Putamen (tissue), 1 donor: ENCODE results near the gene TRAM2.

Experiments
- DNase-seq: peaks from one replicate; pipeline ENCODE4 v3.0.0-alpha.2; 2016; ENCODE audit warnings: low spot score

TRAM2 gene

GRCh38 chr6:52594221-52594620 lies 17.4 kb upstream of the TRAM2 start:
- no peak for DNase-seq

GRCh38 chr6:52591832-52592231 lies 15.0 kb upstream of the TRAM2 start:
- DNase-seq, result no peak

- no peak for DNase-seq
Measured at GRCh38 chr6:52590152-52590891, 13.5 kb upstream of the TRAM2 start.

- DNase-seq, result no peak
Measured at GRCh38 chr6:52588710-52589091, 11.8 kb upstream of the TRAM2 start.

GRCh38 chr6:52588087-52588709 lies 11.3 kb upstream of the TRAM2 start:
- no peak for DNase-seq

- no peak for DNase-seq
Measured at GRCh38 chr6:52587001-52587400, 10.1 kb upstream of the TRAM2 start.

GRCh38 chr6:52584203-52584602 lies 7.3 kb upstream of the TRAM2 start:
- no peak for DNase-seq

GRCh38 chr6:52582996-52583395 lies 6.1 kb upstream of the TRAM2 start:
- no peak for DNase-seq

- DNase-seq, result no peak
Measured at GRCh38 chr6:52582446-52582845, 5.6 kb upstream of the TRAM2 start.

- DNase-seq, result no peak
Measured at GRCh38 chr6:52580905-52581304, 4.0 kb upstream of the TRAM2 start.

GRCh38 chr6:52579006-52579660 lies 2.3 kb upstream of the TRAM2 start:
- DNase-seq, result no peak

- no peak for DNase-seq
Measured at GRCh38 chr6:52577778-52578463, 1.1 kb upstream of the TRAM2 start.

GRCh38 chr6:52576392-52577021 lies 353 bp downstream of the TRAM2 start:
- DNase-seq, result no peak

- no peak for DNase-seq
Measured at GRCh38 chr6:52576054-52576391, 837 bp downstream of the TRAM2 start.

GRCh38 chr6:52575502-52575892 lies 1.4 kb downstream of the TRAM2 start:
- DNase-seq, result no peak

- DNase-seq, result no peak
Measured at GRCh38 chr6:52574709-52575501, 2.0 kb downstream of the TRAM2 start.

GRCh38 chr6:52573295-52573694 lies 3.6 kb downstream of the TRAM2 start:
- DNase-seq, result no peak

GRCh38 chr6:52572536-52572935 lies 4.3 kb downstream of the TRAM2 start:
- DNase-seq, result no peak

- no peak for DNase-seq
Measured at GRCh38 chr6:52571099-52571755, 5.6 kb downstream of the TRAM2 start.

- DNase-seq, result no peak
Measured at GRCh38 chr6:52570291-52570700, 6.6 kb downstream of the TRAM2 start.

GRCh38 chr6:52568320-52568719 lies 8.5 kb downstream of the TRAM2 start:
- DNase-seq, result no peak
